IPS-NIHi7 (cell line): ENCODE results near the gene DLGAP3.
"Not testable (repeated sequence)": the region's sequence is repeated elsewhere in the genome, so short reads cannot be mapped to it uniquely, and the experiment has no call there.

Source experiments
- DNase-seq: peaks from one replicate; pipeline ENCODE4 v3.0.0; 2012; ENCODE audit warnings: mixed read lengths; ENCODE audit errors: extremely low spot score

The DLGAP3 gene, protein sequence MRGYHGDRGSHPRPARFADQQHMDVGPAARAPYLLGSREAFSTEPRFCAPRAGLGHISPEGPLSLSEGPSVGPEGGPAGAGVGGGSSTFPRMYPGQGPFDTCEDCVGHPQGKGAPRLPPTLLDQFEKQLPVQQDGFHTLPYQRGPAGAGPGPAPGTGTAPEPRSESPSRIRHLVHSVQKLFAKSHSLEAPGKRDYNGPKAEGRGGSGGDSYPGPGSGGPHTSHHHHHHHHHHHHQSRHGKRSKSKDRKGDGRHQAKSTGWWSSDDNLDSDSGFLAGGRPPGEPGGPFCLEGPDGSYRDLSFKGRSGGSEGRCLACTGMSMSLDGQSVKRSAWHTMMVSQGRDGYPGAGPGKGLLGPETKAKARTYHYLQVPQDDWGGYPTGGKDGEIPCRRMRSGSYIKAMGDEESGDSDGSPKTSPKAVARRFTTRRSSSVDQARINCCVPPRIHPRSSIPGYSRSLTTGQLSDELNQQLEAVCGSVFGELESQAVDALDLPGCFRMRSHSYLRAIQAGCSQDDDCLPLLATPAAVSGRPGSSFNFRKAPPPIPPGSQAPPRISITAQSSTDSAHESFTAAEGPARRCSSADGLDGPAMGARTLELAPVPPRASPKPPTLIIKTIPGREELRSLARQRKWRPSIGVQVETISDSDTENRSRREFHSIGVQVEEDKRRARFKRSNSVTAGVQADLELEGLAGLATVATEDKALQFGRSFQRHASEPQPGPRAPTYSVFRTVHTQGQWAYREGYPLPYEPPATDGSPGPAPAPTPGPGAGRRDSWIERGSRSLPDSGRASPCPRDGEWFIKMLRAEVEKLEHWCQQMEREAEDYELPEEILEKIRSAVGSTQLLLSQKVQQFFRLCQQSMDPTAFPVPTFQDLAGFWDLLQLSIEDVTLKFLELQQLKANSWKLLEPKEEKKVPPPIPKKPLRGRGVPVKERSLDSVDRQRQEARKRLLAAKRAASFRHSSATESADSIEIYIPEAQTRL

DNA sequence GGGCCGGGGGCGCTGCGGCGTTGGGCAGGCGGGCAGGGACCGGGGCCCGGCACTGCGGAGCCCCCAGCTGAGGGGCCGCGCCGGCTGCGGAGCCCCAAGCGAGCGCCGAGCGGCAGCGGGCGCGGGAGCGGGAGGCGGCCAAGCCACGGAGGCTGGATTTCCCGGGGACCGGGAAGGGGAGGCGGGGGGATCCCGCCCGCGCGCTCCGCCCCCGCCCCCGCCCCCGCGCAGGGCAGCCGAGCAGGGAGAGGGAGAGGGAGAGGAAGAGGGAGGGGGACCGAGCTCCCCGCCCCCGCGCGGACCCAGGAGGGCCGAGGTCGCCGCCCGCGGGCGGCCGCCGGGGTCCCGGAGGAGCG is at the start of gene DLGAP3:
DLGAP3 (minus strand) TSS at position 154 of the 356 bp plus-strand sequence. CDS start 24,267 bp downstream, outside the sequence.
- peak; percentile 64 for DNase-seq

DNA sequence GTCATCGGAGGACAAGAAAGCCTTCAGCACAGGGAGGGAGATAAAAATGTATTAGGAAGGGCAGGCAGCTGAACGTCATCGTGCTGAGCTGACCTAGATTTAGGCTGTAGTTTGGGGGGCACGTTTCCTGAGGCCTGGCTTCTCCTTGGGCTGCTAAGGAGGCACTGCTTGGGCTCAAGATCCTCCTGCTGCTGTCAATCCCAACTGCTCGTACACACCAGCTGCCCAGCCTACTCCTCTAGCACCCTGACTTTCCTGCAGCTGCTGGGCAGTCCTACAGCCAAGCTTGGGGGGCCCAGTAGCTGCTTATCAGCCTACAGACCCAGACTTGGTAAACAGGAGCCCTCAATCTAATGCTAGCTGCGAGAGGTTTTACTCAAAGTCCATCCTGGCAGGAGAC is 49.5 kb upstream of the DLGAP3 start:
- no peak for DNase-seq

DNA sequence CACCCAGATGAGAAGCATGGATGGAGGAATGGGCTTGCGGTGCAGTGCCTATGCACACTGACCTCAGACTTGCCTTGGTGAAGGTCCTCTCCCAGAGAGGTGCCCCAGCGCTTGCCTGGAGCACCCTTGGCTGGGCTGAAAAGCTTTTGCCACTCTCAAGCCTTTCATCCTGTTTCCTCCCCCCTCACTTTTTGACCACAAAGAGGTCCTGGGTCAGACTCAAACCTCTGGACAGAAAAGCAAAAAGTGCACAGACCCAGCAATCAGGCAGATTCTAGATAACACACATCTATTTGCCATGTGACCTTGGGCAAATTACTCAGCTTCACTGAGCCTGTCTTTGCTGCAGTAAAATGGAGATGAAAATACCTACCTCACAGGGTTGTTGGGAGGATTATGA is 48.4 kb upstream of the DLGAP3 start:
- no peak for DNase-seq

DNA sequence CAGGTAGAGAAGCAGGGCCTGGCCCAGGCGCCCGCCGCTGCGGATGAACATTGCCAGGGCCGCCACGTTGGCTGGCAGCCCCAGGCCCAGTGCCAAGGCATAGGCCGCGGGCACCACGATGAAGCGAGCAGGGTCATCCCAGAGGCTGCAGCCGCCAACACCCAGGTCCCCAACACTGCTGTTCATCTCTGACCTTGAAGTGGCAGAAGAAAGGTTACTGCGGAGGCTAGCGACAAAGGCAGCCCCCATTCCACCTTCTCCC is 47.7 kb upstream of the DLGAP3 start:
- DNase-seq = no peak

DNA sequence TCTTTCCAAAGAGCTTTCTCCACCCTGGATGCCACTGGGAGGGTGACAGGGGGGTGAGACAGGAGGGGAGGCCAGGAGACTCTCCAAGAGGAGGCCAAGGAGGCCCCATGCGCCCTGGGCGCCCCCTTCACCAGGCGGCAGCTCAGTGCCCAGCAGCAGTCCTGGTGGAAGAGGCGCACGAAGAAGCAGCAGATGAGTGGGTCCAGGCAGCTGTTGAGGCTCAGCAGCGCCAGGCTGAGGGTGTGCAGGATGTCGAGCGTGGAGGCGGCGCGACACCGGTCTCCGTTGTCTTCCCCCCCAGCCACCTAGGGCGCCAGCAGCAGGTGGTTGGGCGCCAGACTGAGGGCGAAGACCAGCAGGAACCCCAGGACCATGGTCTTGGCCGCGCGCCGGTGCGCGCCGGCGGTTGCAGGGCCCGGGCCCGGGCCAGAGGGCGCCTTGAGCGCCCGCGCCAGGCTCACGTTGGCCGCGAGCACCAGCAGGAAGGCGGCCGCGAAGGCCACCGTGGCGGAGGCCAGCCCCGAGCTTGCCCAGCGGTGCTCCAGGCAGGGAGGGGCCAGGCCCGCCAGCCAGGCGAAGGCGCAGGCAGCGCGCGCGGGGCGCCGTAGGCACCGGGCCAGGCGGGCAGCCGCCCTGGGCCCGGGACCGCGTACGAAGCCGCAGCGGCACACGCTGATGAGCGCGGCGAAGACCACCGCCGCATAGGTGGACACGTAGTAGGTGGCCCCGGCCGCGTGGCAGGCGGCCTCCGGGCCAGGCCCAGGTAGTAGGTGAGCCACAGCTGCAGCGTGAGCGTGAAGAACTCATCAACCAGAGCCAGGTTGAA is 47.1 kb upstream of the DLGAP3 start:
- DNase-seq = no peak

DNA sequence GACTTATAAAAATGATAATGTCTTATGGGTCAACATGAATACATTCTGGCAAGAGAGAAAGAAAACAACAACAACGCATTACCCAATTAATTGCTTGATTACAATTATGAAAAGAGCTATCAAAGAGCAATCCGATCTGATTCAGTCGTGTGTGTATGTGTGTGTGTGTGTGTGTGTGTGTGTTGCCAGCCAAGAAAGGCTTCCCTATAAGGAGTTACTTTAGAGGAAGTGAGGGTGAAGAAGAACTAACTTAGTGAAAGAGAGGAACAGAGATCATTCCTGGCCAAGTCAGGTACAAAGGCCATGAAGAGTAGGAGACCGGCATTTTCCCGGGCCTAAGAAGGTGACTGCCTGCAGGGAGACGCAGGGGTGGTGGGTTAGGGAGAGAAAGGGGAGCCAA is 46.3 kb upstream of the DLGAP3 start:
- DNase-seq = no peak

DNA sequence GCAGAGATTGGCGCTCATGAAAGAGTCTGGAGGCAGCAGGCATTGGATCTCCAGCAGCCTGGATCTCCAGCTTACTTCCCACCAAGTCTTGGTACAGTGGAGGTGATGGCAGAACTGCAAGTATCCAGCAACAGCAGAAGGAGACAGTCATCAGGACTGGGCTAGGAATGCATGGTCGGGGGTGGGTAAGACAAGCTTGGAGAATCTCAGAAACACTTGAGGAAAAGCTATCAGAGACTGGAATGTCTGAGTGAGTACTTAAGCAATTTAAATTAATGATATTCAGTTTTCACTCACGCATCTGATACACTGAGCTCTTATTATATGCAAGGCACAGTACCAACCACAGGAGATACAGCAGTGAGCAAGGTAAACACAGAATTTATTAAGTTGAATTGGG is 45.9 kb upstream of the DLGAP3 start:
- DNase-seq = no peak

DNA sequence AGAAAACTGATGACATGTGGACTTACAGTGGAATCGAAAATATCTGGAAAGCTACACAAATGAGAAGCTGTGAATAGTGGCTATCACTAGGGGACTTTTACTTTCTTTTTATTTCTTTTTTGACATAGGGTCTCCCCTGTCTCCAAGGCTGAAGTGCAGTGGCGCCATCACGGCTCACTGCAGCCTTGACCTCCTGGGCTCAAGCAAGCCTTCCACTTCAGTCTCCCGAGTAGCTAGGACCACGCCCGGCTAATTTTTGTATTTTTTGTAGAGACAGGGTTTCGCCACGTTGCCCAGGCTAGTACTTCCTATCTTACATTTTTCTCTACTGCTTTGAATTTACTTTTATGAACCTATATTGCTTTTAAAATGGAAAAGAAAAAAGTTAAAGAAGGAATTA is 45.2 kb upstream of the DLGAP3 start:
- DNase-seq = no peak

DNA sequence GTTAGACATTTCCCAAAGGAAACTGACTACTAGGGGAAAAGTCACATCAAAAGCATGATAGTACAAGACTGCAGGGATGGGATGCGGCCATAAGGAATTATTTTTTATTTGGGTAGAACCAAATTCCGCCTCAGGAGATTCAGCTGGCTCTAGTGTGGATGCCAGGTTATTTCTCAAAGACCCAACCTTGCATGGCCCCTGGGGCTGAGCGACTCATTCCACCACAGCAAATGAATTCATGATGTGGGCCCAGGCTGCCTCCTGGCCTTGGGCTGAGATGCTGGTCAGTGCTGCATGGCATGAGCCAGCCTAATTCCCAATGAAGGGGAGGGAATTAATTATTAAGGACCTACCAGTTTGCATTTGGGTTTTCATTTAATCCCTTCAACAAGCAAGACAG is 43.9 kb upstream of the DLGAP3 start:
- no peak for DNase-seq

DNA sequence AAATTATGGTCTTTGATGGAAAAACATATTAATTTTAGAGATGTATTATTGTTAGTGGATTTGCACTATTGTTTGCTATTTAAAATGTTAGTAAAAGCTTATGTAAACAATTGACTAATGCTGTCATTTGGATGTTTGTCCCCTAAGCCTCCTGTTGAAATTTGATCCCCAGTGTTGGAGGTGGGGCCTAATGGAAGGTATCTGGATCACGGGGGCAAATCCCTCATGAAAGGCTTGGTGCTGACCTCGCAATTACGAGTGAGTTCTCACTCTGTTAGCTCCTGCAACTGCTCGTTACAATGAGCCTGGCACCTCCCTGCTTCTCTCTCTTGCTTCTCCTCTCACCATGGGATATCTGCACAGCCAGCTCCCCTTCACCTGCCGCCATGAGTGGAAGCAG is 41.4 kb upstream of the DLGAP3 start:
- DNase-seq = peak; percentile 33

DNA sequence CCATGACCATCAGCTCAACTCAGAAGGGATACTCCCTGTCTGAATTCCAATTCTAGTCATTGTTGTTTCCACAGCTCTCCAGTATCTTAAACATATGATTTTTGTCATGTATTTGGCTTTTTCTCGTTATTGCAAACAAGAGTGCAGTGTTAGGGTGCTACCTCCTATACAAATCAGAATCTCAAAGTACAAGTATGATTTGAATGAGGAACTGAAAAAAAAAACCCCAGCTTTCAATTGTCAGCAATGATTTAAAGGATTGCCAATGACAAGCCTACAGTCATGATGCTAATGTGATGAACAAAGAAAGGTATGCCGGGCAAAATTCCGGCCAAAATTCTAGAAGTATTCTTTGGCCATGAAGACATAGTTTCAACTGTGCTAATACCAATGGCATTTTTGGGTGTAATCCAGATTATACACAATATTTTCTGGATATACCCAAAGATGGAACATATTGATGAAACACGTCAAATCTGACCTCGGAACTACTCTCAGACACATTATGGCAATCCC is 40.8 kb upstream of the DLGAP3 start:
- DNase-seq = no peak

DNA sequence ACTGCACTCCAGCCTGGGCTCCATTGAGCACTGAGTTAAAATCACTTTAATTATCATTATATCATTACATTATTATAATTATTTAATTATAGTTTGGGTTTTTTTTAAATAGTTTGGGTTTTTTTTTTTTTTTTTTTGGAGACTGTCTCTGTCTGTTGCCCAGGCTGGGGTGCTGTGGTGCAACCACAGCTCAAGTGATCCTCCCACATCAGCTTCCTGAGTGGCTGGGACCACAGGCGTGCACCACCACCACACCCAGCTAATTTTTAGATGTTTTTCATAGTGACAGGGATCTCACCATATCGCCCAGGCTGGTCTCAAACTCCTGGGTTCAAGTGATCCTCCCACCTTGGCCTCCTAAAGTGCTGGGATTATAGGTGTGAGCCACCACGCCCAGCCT is 38.8 kb upstream of the DLGAP3 start:
- DNase-seq = not testable (repeated sequence)

DNA sequence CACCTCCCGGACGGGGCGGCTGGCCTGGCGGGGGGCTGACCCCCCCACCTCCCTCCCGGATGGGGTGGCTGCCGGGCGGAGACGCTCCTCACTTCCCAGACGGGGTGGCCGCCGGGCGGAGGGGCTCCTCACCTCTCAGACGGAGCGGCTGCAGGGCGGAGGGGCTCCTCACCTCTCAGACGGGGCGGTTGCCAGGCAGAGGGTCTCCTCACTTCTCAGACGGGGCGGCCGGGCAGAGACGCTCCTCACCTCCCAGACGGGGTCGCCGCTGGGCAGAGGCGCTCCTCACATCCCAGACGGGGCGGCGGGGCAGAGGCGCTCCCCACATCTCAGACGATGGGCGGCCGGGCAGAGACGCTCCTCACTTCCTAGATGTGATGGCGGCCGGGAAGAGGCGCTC is 38.2 kb upstream of the DLGAP3 start:
- not testable (repeated sequence) for DNase-seq

DNA sequence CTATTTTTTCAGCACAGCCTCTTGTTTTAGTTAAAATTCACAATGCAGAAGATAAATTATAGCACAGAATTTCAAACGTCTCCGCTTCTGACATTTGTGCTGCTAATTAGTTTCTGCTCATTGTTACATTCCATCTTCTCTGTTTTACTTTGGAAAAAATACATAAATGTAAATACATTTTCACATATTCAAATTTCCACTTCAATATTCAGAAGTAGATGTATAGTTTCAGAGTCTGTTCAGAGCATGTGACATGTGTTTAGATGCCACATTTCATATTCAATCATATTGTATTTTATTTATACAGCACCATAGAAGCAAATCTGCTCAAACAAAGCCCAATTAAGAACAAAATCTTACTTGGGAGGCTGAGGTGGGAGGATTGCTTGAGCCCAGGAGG is 36.1 kb upstream of the DLGAP3 start:
- DNase-seq = no peak

DNA sequence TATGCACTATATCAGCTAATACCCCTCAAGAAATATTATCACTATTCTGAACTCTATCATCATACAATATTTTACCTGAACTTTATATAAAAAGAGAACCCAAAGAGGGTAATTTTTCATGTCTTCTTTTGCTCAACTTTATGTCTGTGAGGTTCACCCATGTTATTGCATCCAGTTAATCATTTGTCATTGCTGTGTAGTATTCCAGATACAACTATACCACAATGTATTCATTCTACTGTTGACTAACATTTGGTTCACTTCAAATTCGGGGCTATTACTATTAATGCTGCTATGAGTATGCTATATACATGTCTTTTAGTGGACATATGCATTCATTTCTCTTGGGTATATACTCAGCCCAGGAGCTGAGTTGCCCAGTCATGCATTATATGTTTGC is 21.0 kb upstream of the DLGAP3 start:
- DNase-seq = no peak

DNA sequence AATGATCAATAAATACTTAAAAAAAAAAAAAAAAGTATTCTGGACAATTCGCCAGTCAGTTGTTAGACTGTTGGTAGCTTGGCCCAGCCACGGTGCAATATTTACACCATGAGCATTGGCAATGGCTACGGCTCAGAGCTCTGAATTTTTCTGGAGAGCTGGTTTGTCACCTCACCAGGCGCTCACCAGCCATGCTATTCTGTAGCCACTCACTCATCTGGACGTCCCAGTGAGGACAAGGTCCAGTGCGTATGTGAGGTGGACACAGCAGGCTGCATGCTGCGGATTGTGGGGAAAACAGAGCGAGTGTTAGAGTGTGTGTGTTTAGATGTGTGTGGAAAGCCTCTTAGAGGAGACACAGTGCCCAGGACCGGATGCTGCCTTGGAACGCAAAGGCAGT is 19.3 kb upstream of the DLGAP3 start:
- DNase-seq = not testable (repeated sequence)

DNA sequence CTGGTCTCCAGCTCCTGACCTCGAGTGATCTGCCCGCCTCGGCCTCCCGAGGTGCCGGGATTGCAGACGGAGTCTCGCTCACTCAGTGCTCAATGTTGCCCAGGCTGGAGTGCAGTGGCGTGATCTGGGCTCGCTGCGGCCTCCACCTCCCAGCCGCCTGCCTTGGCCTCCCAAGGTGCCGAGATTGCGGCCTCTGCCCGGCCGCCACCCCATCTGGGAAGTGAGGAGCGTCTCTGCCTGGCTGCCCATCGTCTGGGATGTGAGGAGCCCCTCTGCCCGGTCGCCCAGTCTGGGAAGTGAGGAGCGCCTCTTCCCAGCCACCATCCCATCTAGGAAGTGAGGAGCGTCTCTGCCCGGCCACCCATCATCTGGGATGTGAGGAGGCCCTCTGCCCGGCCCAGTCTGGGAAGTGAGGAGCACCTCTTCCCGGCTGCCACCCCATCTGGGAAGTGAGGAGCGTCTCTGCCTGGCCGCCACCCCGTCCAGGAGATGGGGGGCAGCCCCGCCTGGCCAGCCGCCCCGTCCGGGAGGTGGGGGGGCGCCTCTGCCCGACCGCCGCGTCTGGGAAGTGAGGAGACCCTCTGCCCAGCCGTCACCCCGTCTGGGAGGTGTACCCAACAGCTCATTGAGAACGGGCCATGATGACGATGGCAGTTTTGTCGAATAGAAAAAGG is 18.3 kb upstream of the DLGAP3 start:
- DNase-seq = not testable (repeated sequence)

DNA sequence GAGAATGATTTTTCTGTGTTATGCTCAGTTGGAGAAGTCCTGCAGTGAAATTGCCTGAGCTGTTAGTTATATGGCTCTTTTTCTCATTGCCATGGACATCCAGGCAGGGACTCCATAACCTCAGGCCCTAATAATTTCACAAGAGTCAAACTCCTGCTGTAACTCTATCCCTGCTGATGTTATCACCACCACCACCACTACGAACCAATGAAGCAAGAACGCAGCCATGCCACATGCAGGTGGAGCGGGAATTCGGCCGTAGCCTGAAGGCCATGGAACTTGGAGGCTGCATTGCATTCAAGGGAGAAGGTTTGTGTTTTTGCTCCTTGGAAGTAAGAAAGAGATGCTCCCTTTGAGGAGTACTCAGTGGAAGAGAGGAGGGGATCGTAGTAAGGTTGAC is 16.8 kb upstream of the DLGAP3 start:
- no peak for DNase-seq

DNA sequence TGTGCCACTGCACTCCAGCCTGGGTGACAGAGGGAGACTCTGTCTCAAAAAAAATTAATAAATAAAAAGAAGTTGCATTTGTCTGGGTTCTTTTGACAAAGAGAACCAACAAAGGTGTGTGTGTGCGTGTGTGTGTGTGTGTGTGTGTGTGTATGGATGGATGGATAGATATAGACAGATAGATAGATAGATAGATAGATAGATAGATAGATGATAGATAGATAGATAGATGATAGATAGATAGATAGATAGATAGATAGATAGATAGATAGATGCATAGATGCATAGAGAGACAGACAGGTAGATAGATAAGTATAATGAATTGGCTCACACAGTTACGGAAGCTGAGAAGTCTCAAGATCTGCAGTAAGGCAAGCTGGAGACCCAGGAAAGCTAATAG is 12.3 kb upstream of the DLGAP3 start:
- not testable (repeated sequence) for DNase-seq

DNA sequence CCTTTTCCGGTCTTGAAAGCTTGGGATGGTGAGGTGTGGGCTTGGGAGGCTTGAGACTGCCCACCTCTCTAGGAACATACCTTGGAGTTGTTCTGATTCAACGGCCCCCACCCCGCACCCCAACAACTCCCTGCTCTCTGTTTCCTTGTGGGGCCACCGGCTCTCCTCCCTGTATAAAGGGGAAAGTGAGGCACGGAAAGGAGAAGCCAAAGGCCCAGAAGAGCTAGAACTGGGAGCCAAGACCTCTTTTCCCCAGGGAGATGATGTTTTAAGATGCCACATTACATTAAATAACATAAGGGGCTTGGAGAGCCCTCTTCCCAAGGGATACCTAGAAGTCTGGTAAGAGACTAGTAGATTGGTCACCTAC is 1.2 kb upstream of the DLGAP3 start:
- no peak for DNase-seq
